Uterus (tissue), 2 donors: Measurements from ENCODE around the gene MPO.

Experiments used
- CTCF ChIP-seq, 4 experiments: fragments of 200-600 bp in 2 of 4; fragments of 450-650 bp in 2 of 4; sonication (generic) in 2 of 4; IDR thresholded peaks; one replicate each; pipeline ENCODE4 v1.5.1; 2016 to 2019; ENCODE audit warnings: antibody characterized with exemption in 4 of 4, mild to moderate bottlenecking in 2 of 4, moderate library complexity in 1 of 4
- POLR2A ChIP-seq, 2 donors: fragments of 450-650 bp; IDR thresholded peaks; one replicate each; pipeline ENCODE4 v1.6.1; 2016; ENCODE audit warnings: antibody characterized with exemption in 2 of 2, mild to moderate bottlenecking in 1 of 2, moderate library complexity in 1 of 2

GRCh38 chr17:58282442-58282841 lies 1.7 kb upstream of the MPO start:
- TF ChIP-seq CTCF (IDR thresholded peaks at IDR 0.05) (no peak), POLR2A (IDR thresholded peaks at IDR 0.05) (no peak)
